Small intestine (tissue), 7 donors: Measurements from ENCODE around the gene CCDC170. TPM values are rescaled to one million over a fixed set of nuclear protein-coding genes. Genes with fewer than 3 reads are reported as not detected.
A peak's percentile ranks its signal among the peaks of the same experiment; 100 is the strongest.
"Not testable (repeated sequence)": the region's sequence is repeated elsewhere in the genome, so short reads cannot be mapped to it uniquely, and the experiment has no call there.

Experiments used
- DNase-seq, 2 donors: peaks; one replicate each; pipeline versions ENCODE4 v3.0.0 to v3.0.0-alpha.2; 2013
- FAIRE-seq: peaks from 2 replicates; lab custom pipeline; 2012; peaks lifted over from hg19 to GRCh38; lab: Jason Lieb, UNC
- H3K27ac ChIP-seq, 3 donors: one replicate each; pipeline ENCODE4 v1.5.1; 2013; ENCODE audit warnings: low read length in 2 of 3, mild to moderate bottlenecking in 2 of 3, control low read depth in 1 of 3, inconsistent platforms in 1 of 3, low read depth in 1 of 3, moderate library complexity in 1 of 3
- H3K27me3 ChIP-seq, 3 donors: one replicate each; pipeline ENCODE4 v1.6.1; 2013; ENCODE audit warnings: low read length in 3 of 3, inconsistent platforms in 1 of 3; ENCODE audit not compliant: control insufficient read depth in 3 of 3, insufficient read depth in 3 of 3
- H3K36me3 ChIP-seq, 3 donors: one replicate each; pipeline ENCODE4 v1.6.1; 2013; ENCODE audit warnings: low read length in 3 of 3, inconsistent platforms in 1 of 3, low read depth in 1 of 3, mild to moderate bottlenecking in 1 of 3, moderate library complexity in 1 of 3; ENCODE audit not compliant: control insufficient read depth in 3 of 3, insufficient read depth in 2 of 3
- H3K4me1 ChIP-seq, 3 donors: one replicate each; pipeline ENCODE4 v1.6.1; 2013; ENCODE audit warnings: low read length in 2 of 3, inconsistent platforms in 1 of 3, low read depth in 1 of 3, mild to moderate bottlenecking in 1 of 3, moderate library complexity in 1 of 3; ENCODE audit not compliant: control insufficient read depth in 3 of 3, insufficient read depth in 2 of 3
- H3K4me3 ChIP-seq, 3 donors: one replicate each; pipeline ENCODE4 v1.5.1; 2013; ENCODE audit warnings: low read length in 3 of 3, control low read depth in 1 of 3, inconsistent platforms in 1 of 3, low read depth in 1 of 3, mild to moderate bottlenecking in 1 of 3, moderate library complexity in 1 of 3
- H3K9me3 ChIP-seq, 2 donors: one replicate each; pipeline ENCODE4 v1.6.1; 2013; ENCODE audit warnings: low read depth in 1 of 2, low read length in 1 of 2; ENCODE audit not compliant: control insufficient read depth in 2 of 2, insufficient read depth in 1 of 2
- WGBS, 3 donors: extraction: QIAGEN DNeasy Blood & Tissue Kit; methylation state at CpG; one replicate each; pipeline ENCODE4 v1.1.7; 2013; 5-methylcytosine and 5-hydroxymethylcytosine counted together
- polyA plus RNA-seq, 4 donors: library from polyadenylated mRNA; stranded (reverse) in 3 of 4; unstranded in 1 of 4; fragments of 200-250 nt in 3 of 4; fragments of 120-200 nt in 1 of 4; gene quantifications; one replicate each; pipeline versions ENCODE4 v1.2.1 to v1.2.3, GENCODE V29; 2013
- donor health status: healthy with polysubstance abuse.
- donor health status: control.
- donor health status: control.
- donor health status: Bipolar disorder and iron deficiency.
- donor health status: healthy.

CCDC170 gene
- polyA plus RNA-seq, 4 donors, result 0.21 to 3.1 (median 2.3) TPM

GRCh38 chr6:151514000-151514730, 20.3 kb downstream of the CCDC170 start:
- FAIRE-seq (no peak), DNase-seq (no peak)
- peaks cover 0 to 10% of the 10 kb centered on the region in 2 donors for H3K9me3 ChIP-seq
- 72 to 78% (median 76%) methylated on average over 9 of the region's 9 CpGs for WGBS, 3 donors
- no peaks in the 10 kb centered on the region for H3K27me3 ChIP-seq
- H3K4me3 ChIP-seq, result no peak overlapping the region
- H3K4me1 ChIP-seq, result no peaks in the 10 kb centered on the region
- H3K27ac ChIP-seq, result no peak overlapping the region
- H3K36me3 ChIP-seq, result no peaks in the 10 kb centered on the region

DNA sequence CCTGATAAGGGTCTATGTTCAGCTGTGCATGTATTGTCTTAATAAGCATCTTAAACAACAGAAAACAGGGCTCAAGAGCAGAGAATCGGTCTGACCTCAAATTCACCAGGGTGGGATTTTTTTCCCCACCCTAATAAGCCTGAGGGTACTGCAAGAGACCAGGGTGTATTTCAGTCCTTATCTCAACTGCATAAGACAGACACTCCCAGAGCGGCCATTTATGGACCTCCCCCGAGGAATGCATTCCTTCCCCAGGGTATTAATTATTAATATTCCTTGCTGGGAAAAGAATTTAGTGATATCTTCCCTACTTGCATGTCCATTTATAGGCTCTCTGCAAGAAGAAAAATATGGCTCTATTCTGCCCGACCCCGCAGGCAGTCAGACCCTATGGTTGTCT, 25.2 kb downstream of the CCDC170 start:
- H3K4me3 ChIP-seq, DNase-seq, H3K27me3 ChIP-seq, FAIRE-seq, H3K4me1 ChIP-seq, H3K27ac ChIP-seq, H3K36me3 ChIP-seq: not testable (repeated sequence)
- peaks cover 0 to 20% of the 10 kb centered on the region in 2 donors for H3K9me3 ChIP-seq
- 87 to 89% (median 88%) methylated on average over 5 of the region's 5 CpGs for WGBS, 3 donors

DNA sequence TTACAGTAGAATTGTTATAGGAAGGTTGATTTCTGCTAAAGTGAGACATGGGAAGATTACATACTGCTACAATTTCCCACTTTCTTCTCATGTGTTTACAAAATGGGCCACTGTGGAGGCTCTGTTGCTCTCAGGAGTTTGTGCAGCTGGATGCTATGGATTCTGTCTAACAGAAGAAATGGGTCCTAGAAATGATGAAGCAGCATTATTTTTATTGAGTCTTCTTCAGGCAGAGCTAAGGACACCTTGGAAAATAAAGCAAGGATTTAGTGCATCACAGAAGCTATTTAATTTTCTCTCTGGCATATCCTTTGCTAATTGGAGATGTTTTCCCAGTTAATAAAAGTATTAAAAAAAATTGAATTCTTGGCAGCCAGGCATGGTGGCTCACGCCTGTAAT, 29.2 kb downstream of the CCDC170 start:
- Histone ChIP-seq H3K27ac (no peak overlapping the region), H3K9me3 (peaks cover 0 to 18% of the 10 kb centered on the region in 2 donors), H3K27me3 (no peaks in the 10 kb centered on the region), H3K36me3 (no peaks in the 10 kb centered on the region), H3K4me1 (no peaks in the 10 kb centered on the region), H3K4me3 (no peak overlapping the region)
- no peak for FAIRE-seq
- no peak for DNase-seq
- WGBS, 3 donors, result 48 to 72% (median 63%) methylated on average over 1 of the region's 1 CpG

DNA sequence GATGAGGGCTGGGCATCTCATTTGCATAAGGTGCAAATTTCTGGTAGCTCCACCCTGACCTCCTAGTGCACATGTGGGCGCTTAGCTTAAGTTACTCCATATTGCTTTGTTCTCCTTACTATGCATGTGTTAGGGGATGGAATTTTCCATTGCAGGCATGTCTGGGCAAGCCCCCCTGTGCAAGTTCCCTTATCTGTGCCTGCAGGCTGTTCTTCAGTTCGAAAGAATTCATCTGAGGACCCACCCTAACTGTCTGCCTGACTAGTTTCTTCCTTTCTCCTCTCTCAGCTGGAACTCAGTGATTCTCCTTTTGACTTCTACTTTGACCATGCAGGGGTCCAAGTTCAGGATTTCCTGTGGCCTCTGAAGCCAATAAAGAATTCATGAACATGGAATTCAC, 30.2 kb downstream of the CCDC170 start:
- no peak for DNase-seq
- no peaks in the 10 kb centered on the region for H3K27me3 ChIP-seq
- H3K27ac ChIP-seq, result no peak overlapping the region
- FAIRE-seq, result no peak
- no peaks in the 10 kb centered on the region for H3K4me1 ChIP-seq
- H3K36me3 ChIP-seq, result no peaks in the 10 kb centered on the region
- H3K4me3 ChIP-seq, result no peak overlapping the region
- peaks cover 0 to 11% of the 10 kb centered on the region in 2 donors for H3K9me3 ChIP-seq
- WGBS, 3 donors, result 62 to 86% (median 80%) methylated on average over 2 of the region's 2 CpGs

DNA sequence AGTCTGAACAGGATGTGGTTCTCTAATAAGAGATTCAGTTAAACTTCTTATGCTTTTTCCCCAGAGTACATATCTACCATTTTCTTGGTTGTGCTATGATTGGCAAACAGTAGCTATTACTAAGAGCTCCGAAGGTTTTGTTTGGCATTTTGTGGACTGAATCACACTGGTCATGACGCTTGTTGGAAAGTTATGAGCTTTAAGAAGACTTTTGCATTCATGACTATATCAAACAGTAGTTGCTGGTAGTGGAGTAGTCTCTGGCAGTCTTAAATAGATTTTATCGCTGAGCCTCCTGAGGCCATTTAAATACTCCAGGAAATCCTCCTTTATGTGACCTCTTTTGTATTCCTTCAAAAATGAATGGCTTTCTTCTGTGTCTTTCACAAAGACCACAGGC, 40.8 kb downstream of the CCDC170 start:
- H3K27me3 ChIP-seq, result no peaks in the 10 kb centered on the region
- WGBS, 3 donors, result 87 to 92% (median 91%) methylated on average over 3 of the region's 3 CpGs
- no peak for FAIRE-seq
- H3K9me3 ChIP-seq, result no peaks in the 10 kb centered on the region
- H3K4me1 ChIP-seq, result no peaks in the 10 kb centered on the region
- H3K4me3 ChIP-seq, result no peak overlapping the region
- H3K36me3 ChIP-seq, result no peaks in the 10 kb centered on the region
- no peak for DNase-seq
- no peak overlapping the region for H3K27ac ChIP-seq

DNA sequence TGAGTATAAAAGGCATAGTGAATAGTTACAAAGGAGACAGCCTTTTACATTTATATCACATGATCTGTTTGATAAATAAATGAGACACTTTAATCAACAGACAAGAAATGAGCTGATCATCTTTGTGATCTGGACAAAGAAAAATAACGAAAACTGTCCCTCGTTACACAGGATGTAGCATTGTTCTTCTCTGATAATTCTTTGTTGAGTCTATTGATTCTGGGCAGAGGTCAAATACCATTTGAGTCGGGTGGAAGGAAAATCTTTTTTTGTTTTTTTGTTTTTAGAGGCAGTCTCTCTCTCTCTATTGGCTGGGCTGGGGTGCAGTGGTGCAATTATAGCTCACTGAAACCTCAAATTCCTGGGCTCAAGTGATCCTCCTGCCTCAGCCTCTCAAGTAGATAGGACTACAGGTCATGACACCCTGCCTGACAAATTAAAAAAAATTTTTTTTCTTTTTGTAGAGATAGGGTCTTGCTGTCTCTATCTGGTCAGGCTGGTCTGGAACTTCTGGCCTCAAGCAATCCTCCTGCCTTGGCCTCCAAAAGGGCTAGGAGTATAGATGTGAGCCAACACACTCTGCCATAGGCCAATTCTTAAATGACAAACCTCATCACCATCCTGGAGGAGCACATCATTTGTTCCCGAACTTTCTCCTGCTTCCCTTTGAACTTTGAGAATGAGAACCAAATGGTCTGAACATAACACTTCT, 41.8 kb downstream of the CCDC170 start:
- no peaks in the 10 kb centered on the region for H3K36me3 ChIP-seq
- FAIRE-seq, result no peak
- DNase-seq, result no peak
- H3K4me3 ChIP-seq, result no peak overlapping the region
- no peaks in the 10 kb centered on the region for H3K27me3 ChIP-seq
- no peaks in the 10 kb centered on the region for H3K4me1 ChIP-seq
- H3K27ac ChIP-seq, result no peak overlapping the region
- 50 to 60% (median 55%) methylated on average over 4 of the region's 4 CpGs for WGBS, 3 donors
- peaks cover 0 to 6% of the 10 kb centered on the region in 2 donors for H3K9me3 ChIP-seq

GRCh38 chr6:151536188-151536479, 42.3 kb downstream of the CCDC170 start:
- no peaks in the 10 kb centered on the region for H3K4me1 ChIP-seq
- H3K4me3 ChIP-seq, result no peak overlapping the region
- H3K9me3 ChIP-seq, result peaks cover 0 to 6% of the 10 kb centered on the region in 2 donors
- H3K27me3 ChIP-seq, result no peaks in the 10 kb centered on the region
- WGBS, 3 donors, result 91 to 95% (median 92%) methylated on average over 10 of the region's 10 CpGs
- no peaks in the 10 kb centered on the region for H3K36me3 ChIP-seq
- no peak for FAIRE-seq
- DNase-seq, result no peak
- H3K27ac ChIP-seq, result no peak overlapping the region

DNA sequence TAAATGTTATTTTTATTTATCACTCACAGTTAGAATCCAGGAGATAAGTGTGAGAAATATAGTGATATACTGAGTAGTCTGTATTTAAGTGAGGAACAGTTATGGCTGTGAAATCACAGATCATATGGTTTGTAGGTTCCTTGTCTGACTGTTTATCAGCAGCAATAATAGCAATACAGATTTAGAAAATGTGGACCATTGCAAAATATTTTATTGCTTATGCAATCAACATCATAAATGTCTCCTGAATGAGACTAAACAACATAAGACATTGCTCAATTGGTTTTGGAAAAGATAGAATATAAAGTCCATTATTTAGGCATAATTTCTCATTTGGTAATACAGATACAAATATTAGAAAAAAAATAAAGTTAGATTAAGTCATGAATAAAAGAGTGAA, 43.7 kb downstream of the CCDC170 start:
- no peak overlapping the region for H3K4me3 ChIP-seq
- no peaks in the 10 kb centered on the region for H3K36me3 ChIP-seq
- H3K4me1 ChIP-seq, result no peaks in the 10 kb centered on the region
- FAIRE-seq (no peak), DNase-seq (peak in 1 of 2 donors; percentile 6)
- no peaks in the 10 kb centered on the region for H3K27me3 ChIP-seq
- H3K9me3 ChIP-seq, result peaks cover 0 to 6% of the 10 kb centered on the region in 2 donors
- H3K27ac ChIP-seq, result no peak overlapping the region
